HEK293 (cell line): ENCODE measurements around the gene ALDOA.

Experiments
- CTCF ChIA-PET: fragments of 350-600 bp; formaldehyde crosslinking; extraction: SDS; loops from one replicate; lab custom pipeline; 2021; ENCODE audit warnings: antibody characterized with exemption; lab: Yijun Ruan, JAX
- POLR2A ChIA-PET: fragments of 300-600 bp; formaldehyde crosslinking; extraction: SDS; loops from one replicate; lab custom pipeline; 2020; ENCODE audit warnings: antibody characterized with exemption, inconsistent platforms; lab: Yijun Ruan, JAX
- H3K27ac ChIP-seq: fragments of 200-500 bp; sonication (Bioruptor generic); 2 replicates; pipeline ENCODE4 v1.5.1; 2014; ENCODE audit warnings: low read depth, low read length, control low read depth, inconsistent platforms; ENCODE audit errors: extremely low read depth
- H3K36me3 ChIP-seq, 2 experiments: fragments of 200-500 bp in 1 of 2; sonication (Bioruptor generic) in 1 of 2; 1 replicate in 1 of 2; 2 replicates in 1 of 2; pipeline ENCODE4 v1.5.1; 2014 to 2017; ENCODE audit warnings: inconsistent platforms in 2 of 2, low read length in 2 of 2; ENCODE audit not compliant: control insufficient read depth in 2 of 2, insufficient read depth in 1 of 2
- H3K4me1 ChIP-seq: fragments of 200-500 bp; sonication (Bioruptor generic); 2 replicates; pipeline ENCODE4 v1.5.1; 2014; ENCODE audit warnings: mild to moderate bottlenecking, low read length, inconsistent platforms; ENCODE audit not compliant: control insufficient read depth, insufficient read depth
- H3K4me3 ChIP-seq: 2 replicates; pipeline ENCODE4 v1.5.1; 2011; ENCODE audit warnings: low read depth, mild to moderate bottlenecking, control low read depth, low read length, moderate library complexity
- H3K9me3 ChIP-seq: fragments of 200-500 bp; sonication (Bioruptor generic); 2 replicates; pipeline ENCODE4 v1.5.1; 2014; ENCODE audit warnings: low read depth, low read length, inconsistent platforms; ENCODE audit not compliant: control insufficient read depth, insufficient read depth
- EGR2 ChIP-seq: fragments of 450-650 bp; formaldehyde crosslinking; IDR thresholded peaks from 2 replicates; pipeline ENCODE4 v1.5.1; 2016; ENCODE audit warnings: low read depth, missing biosample characterization, missing genetic modification characterization
- GLI2 ChIP-seq: fragments of 450-650 bp; formaldehyde crosslinking; IDR thresholded peaks from 2 replicates; pipeline ENCODE4; 2017; ENCODE audit warnings: missing biosample characterization, missing genetic modification characterization, low read depth, borderline replicate concordance
- GLI4 ChIP-seq: fragments of 450-650 bp; formaldehyde crosslinking; IDR thresholded peaks from 2 replicates; pipeline ENCODE4 v1.5.1; 2016; ENCODE audit warnings: missing biosample characterization, missing genetic modification characterization
- HOXD13 ChIP-seq: sonication (generic); formaldehyde crosslinking; IDR thresholded peaks from 2 replicates; pipeline ENCODE4 v1.8.0; 2022; ENCODE audit warnings: missing genetic modification reagents, borderline replicate concordance
- KLF9 ChIP-seq: fragments of 450-650 bp; formaldehyde crosslinking; IDR thresholded peaks from 2 replicates; pipeline ENCODE4 v1.5.1; 2016; ENCODE audit warnings: missing biosample characterization, missing genetic modification characterization, low read depth
- MEIS1 ChIP-seq: sonication (generic); formaldehyde crosslinking; IDR thresholded peaks from 2 replicates; pipeline ENCODE4 v1.8.1; 2022; ENCODE audit warnings: missing genetic modification reagents, mild to moderate bottlenecking, borderline replicate concordance
- YY1 ChIP-seq: fragments of 450-650 bp; formaldehyde crosslinking; IDR thresholded peaks from 2 replicates; pipeline ENCODE4 v1.5.1; 2018; ENCODE audit warnings: missing biosample characterization, missing genetic modification characterization
- ZFP41 ChIP-seq: fragments of 450-650 bp; formaldehyde crosslinking; IDR thresholded peaks from 2 replicates; pipeline ENCODE4 v1.5.1; 2016; ENCODE audit warnings: missing biosample characterization, missing genetic modification characterization, borderline replicate concordance
- ZNF146 ChIP-seq: fragments of 450-650 bp; formaldehyde crosslinking; IDR thresholded peaks from 2 replicates; pipeline ENCODE4 v1.5.1; 2016; ENCODE audit warnings: missing biosample characterization, missing genetic modification characterization
- ZNF214 ChIP-seq: fragments of 450-650 bp; formaldehyde crosslinking; IDR thresholded peaks from 2 replicates; pipeline ENCODE4 v1.5.1; 2017; ENCODE audit warnings: missing biosample characterization, mild to moderate bottlenecking, missing genetic modification characterization, borderline replicate concordance
- ZNF221 ChIP-seq: fragments of 450-650 bp; formaldehyde crosslinking; IDR thresholded peaks from 2 replicates; pipeline ENCODE4 v1.5.1; 2017; ENCODE audit warnings: missing biosample characterization, missing genetic modification characterization, borderline replicate concordance
- ZNF302 ChIP-seq: fragments of 450-650 bp; formaldehyde crosslinking; IDR thresholded peaks from 2 replicates; pipeline ENCODE4 v1.5.1; 2016; ENCODE audit warnings: missing biosample characterization, missing genetic modification characterization, low read depth
- ZNF335 ChIP-seq: fragments of 450-650 bp; formaldehyde crosslinking; conservative IDR thresholded peaks from 2 replicates; pipeline ENCODE4 v1.5.1; 2016; ENCODE audit warnings: missing biosample characterization, missing genetic modification characterization
- ZNF366 ChIP-seq: fragments of 450-650 bp; formaldehyde crosslinking; conservative IDR thresholded peaks from 2 replicates; pipeline ENCODE4 v1.5.1; 2016; ENCODE audit warnings: missing biosample characterization, missing genetic modification characterization
- ZNF544 ChIP-seq: fragments of 450-650 bp; formaldehyde crosslinking; IDR thresholded peaks from 2 replicates; pipeline ENCODE4 v1.5.0; 2017; ENCODE audit warnings: missing biosample characterization, missing genetic modification characterization
- ZNF600 ChIP-seq: fragments of 450-650 bp; formaldehyde crosslinking; IDR thresholded peaks from 2 replicates; pipeline ENCODE4 v1.5.1; 2016; ENCODE audit warnings: missing biosample characterization, missing genetic modification characterization
- ZNF707 ChIP-seq: fragments of 450-650 bp; formaldehyde crosslinking; IDR thresholded peaks from 2 replicates; pipeline ENCODE4 v1.5.1; 2016; ENCODE audit warnings: missing biosample characterization, missing genetic modification characterization
- TF ChIP-seq, protein P1 (sequence below): fragments of 450-650 bp; formaldehyde crosslinking; IDR thresholded peaks from 2 replicates; pipeline ENCODE4 v1.5.1; 2016; ENCODE audit warnings: missing biosample characterization, missing genetic modification characterization
- TF ChIP-seq, protein P2 (sequence below): fragments of 450-650 bp; formaldehyde crosslinking; IDR thresholded peaks from 2 replicates; pipeline ENCODE4 v1.5.1; 2016; ENCODE audit warnings: missing biosample characterization, missing genetic modification characterization, borderline replicate concordance
- TF ChIP-seq, protein P3 (sequence below): fragments of 450-650 bp; formaldehyde crosslinking; IDR thresholded peaks from 2 replicates; pipeline ENCODE4 v1.5.1; 2016; ENCODE audit warnings: missing biosample characterization, missing genetic modification characterization, borderline replicate concordance
- TF ChIP-seq, protein P4 (sequence below): sonication (generic); formaldehyde crosslinking; IDR thresholded peaks from 2 replicates; pipeline ENCODE4 v1.8.1; 2022; ENCODE audit warnings: mild to moderate bottlenecking, moderate library complexity, missing genetic modification reagents

Gene ALDOA

DNA sequence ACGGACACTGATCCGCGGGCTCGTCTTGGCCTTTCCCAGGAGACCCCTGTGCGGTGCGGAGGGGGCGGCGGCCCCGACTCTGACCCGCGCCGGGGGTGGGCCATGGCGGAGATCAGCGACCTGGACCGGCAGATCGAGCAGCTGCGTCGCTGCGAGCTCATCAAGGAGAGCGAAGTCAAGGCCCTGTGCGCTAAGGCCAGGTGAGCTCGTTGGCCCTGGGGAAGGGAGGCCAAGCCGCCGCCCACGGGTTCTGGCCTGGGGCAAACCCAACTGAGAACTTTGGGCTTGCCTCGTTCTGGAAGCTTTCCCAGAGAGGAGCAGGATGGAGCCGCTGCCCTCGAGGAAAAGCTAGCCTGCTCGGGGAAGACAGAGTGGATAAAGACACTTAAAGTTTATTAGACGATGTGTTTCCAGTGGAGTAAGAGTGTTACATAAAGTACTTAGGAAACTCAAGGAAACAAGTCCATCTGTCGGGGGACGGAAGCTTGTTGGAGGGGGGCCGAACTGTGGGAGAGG lies 10.8 kb downstream of the ALDOA start (continued):
- peak; percentile 37; the same call in 1 of the 2 replicates for TF ChIP-seq KLF9 (tag by site-specific recombination)
- TF ChIP-seq ZNF221: no peak
- peak; percentile 32; the same call in 1 of the 2 replicates for TF ChIP-seq YY1
- TF ChIP-seq ZNF707 (tag by site-specific recombination): no peak
- TF ChIP-seq, protein P1, sequence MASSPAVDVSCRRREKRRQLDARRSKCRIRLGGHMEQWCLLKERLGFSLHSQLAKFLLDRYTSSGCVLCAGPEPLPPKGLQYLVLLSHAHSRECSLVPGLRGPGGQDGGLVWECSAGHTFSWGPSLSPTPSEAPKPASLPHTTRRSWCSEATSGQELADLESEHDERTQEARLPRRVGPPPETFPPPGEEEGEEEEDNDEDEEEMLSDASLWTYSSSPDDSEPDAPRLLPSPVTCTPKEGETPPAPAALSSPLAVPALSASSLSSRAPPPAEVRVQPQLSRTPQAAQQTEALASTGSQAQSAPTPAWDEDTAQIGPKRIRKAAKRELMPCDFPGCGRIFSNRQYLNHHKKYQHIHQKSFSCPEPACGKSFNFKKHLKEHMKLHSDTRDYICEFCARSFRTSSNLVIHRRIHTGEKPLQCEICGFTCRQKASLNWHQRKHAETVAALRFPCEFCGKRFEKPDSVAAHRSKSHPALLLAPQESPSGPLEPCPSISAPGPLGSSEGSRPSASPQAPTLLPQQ (tag by site-specific recombination): no peak
- TF ChIP-seq ZNF600 (tag by site-specific recombination): peak; percentile 35; the same call in 1 of the 2 replicates
- 0 out of 2 replicates have a peak, but pooled peaks have one; percentile 13 for TF ChIP-seq GLI4 (tag by site-specific recombination)
- no peak for TF ChIP-seq MEIS1 (CRISPR knock-in tag)
- no peak for TF ChIP-seq ZFP41 (tag by site-specific recombination)
- no peak for TF ChIP-seq ZNF544 (tag by site-specific recombination)
- no peak for TF ChIP-seq ZNF214 (tag by site-specific recombination)
- TF ChIP-seq ZNF146 (tag by site-specific recombination): no peak
- peak; percentile 33; the same call in 1 of the 2 replicates for TF ChIP-seq ZNF335 (tag by site-specific recombination)
- no peak for TF ChIP-seq HOXD13
- TF ChIP-seq, protein P2, sequence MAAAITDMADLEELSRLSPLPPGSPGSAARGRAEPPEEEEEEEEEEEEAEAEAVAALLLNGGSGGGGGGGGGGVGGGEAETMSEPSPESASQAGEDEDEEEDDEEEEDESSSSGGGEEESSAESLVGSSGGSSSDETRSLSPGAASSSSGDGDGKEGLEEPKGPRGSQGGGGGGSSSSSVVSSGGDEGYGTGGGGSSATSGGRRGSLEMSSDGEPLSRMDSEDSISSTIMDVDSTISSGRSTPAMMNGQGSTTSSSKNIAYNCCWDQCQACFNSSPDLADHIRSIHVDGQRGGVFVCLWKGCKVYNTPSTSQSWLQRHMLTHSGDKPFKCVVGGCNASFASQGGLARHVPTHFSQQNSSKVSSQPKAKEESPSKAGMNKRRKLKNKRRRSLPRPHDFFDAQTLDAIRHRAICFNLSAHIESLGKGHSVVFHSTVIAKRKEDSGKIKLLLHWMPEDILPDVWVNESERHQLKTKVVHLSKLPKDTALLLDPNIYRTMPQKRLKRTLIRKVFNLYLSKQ (tag by site-specific recombination): no peak
- 0 out of 2 replicates have a peak, but pooled peaks have one; percentile 31 for TF ChIP-seq EGR2 (tag by site-specific recombination)
- TF ChIP-seq, protein P3, sequence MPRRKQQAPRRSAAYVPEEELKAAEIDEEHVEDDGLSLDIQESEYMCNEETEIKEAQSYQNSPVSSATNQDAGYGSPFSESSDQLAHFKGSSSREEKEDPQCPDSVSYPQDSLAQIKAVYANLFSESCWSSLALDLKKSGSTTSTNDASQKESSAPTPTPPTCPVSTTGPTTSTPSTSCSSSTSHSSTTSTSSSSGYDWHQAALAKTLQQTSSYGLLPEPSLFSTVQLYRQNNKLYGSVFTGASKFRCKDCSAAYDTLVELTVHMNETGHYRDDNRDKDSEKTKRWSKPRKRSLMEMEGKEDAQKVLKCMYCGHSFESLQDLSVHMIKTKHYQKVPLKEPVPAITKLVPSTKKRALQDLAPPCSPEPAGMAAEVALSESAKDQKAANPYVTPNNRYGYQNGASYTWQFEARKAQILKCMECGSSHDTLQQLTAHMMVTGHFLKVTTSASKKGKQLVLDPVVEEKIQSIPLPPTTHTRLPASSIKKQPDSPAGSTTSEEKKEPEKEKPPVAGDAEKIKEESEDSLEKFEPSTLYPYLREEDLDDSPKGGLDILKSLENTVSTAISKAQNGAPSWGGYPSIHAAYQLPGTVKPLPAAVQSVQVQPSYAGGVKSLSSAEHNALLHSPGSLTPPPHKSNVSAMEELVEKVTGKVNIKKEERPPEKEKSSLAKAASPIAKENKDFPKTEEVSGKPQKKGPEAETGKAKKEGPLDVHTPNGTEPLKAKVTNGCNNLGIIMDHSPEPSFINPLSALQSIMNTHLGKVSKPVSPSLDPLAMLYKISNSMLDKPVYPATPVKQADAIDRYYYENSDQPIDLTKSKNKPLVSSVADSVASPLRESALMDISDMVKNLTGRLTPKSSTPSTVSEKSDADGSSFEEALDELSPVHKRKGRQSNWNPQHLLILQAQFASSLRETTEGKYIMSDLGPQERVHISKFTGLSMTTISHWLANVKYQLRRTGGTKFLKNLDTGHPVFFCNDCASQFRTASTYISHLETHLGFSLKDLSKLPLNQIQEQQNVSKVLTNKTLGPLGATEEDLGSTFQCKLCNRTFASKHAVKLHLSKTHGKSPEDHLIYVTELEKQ (tag by site-specific recombination): no peak
- no peak for TF ChIP-seq GLI2
- TF ChIP-seq, protein P4, sequence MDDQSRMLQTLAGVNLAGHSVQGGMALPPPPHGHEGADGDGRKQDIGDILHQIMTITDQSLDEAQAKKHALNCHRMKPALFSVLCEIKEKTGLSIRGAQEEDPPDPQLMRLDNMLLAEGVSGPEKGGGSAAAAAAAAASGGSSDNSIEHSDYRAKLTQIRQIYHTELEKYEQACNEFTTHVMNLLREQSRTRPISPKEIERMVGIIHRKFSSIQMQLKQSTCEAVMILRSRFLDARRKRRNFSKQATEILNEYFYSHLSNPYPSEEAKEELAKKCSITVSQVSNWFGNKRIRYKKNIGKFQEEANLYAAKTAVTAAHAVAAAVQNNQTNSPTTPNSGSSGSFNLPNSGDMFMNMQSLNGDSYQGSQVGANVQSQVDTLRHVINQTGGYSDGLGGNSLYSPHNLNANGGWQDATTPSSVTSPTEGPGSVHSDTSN: no peak

DNA sequence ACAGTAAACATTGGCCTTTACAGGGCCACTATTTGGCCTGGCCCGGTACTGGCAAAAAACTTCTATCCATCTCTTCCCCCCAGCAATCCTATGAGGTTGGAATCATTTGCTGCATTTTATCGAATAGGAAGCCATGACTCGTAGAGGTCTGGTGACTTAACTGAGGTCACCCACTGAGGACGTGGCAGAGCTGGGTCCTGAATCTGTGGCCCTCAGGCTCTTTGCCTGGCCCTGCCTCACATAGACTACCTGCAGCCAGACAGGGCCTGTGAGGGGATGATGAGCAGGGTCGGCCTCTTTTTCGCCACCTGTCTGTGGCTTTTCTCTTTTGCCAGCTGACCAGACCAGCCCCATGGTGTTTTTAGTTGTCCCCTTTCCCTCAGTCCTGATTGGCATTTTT lies 12.1 kb downstream of the ALDOA start:
- Histone ChIP-seq H3K9me3 (no peaks in the 10 kb centered on the region), H3K4me3 (no peak overlapping the region), H3K27ac (no peak overlapping the region), H3K4me1 (peaks cover 4% of the 10 kb centered on the region; the same call in 1 of the 2 replicates)
- ChIA-PET CTCF (interaction anchor here (0.5 to 2.7 kb wide), 4 partner anchors 14 to 332 kb away, joined by 3 to 12 read pairs (median 4); partner anchors contain the start of gene TBX6), POLR2A (interaction anchor here (6.9 kb wide), 1 partner anchor 12 kb away, joined by 70 read pairs; the partner anchor contains the start of gene ALDOA)
- 0 out of 2 replicates have a peak, but pooled peaks have one; percentile 5 for TF ChIP-seq ZNF366 (tag by site-specific recombination)
- no peak for TF ChIP-seq ZNF302
- TF ChIP-seq, all 188 proteins: peak for 1
- H3K36me3 ChIP-seq: peaks cover 32 to 58% of the 10 kb centered on the region in 2 experiments; a peak in 2 of 3 replicates
